Astrocyte of the cerebellum (primary cell): ENCODE results near the gene MTARC2.

ENCODE experiments used
- DNase-seq: peaks from one replicate; pipeline ENCODE4 v3.0.0-alpha.2; 2011; ENCODE audit warnings: low read depth
- H3K4me3 ChIP-seq: 2 replicates; pipeline ENCODE4 v1.5.1; 2011; ENCODE audit warnings: mild to moderate bottlenecking, low read depth, low read length, moderate library complexity
- in situ Hi-C: cut with HindIII; loops from 2 replicates; pipeline ENCODE4 v1.10.0; 2017; ENCODE audit warnings: low sequenced_read_pairs
- TF ChIP-seq, protein P1 (sequence below): IDR thresholded peaks from 2 replicates; pipeline ENCODE4 v1.5.1; 2012; ENCODE audit warnings: low read length, low read depth, moderate library complexity, mild to moderate bottlenecking; ENCODE audit errors: missing control alignments

MTARC2 gene

DNA sequence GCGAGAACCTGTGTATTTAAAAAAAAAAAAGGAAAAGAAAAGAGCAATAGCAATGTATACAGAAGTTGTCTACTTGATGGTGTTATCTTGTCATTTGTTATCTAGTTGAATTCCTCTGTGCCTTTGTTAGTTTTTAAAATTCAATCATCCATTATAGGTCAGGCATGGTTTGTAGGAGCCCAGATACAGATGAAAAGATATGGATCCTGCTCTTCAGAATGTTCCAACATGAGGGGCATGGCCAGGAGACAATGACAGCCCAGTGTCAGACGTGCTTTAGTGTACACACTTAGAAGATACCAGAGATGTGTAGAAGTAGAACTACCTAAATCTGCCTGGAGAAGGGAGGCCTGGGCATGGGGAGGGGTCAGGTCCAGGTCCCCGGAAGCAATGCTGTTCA is 16.6 kb downstream of the MTARC2 start:
- in situ Hi-C loops: no loop called here
- TF ChIP-seq, protein P1, sequence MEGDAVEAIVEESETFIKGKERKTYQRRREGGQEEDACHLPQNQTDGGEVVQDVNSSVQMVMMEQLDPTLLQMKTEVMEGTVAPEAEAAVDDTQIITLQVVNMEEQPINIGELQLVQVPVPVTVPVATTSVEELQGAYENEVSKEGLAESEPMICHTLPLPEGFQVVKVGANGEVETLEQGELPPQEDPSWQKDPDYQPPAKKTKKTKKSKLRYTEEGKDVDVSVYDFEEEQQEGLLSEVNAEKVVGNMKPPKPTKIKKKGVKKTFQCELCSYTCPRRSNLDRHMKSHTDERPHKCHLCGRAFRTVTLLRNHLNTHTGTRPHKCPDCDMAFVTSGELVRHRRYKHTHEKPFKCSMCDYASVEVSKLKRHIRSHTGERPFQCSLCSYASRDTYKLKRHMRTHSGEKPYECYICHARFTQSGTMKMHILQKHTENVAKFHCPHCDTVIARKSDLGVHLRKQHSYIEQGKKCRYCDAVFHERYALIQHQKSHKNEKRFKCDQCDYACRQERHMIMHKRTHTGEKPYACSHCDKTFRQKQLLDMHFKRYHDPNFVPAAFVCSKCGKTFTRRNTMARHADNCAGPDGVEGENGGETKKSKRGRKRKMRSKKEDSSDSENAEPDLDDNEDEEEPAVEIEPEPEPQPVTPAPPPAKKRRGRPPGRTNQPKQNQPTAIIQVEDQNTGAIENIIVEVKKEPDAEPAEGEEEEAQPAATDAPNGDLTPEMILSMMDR: no peak
- DNase-seq: no peak
- H3K4me3 ChIP-seq: no peak overlapping the region

DNA sequence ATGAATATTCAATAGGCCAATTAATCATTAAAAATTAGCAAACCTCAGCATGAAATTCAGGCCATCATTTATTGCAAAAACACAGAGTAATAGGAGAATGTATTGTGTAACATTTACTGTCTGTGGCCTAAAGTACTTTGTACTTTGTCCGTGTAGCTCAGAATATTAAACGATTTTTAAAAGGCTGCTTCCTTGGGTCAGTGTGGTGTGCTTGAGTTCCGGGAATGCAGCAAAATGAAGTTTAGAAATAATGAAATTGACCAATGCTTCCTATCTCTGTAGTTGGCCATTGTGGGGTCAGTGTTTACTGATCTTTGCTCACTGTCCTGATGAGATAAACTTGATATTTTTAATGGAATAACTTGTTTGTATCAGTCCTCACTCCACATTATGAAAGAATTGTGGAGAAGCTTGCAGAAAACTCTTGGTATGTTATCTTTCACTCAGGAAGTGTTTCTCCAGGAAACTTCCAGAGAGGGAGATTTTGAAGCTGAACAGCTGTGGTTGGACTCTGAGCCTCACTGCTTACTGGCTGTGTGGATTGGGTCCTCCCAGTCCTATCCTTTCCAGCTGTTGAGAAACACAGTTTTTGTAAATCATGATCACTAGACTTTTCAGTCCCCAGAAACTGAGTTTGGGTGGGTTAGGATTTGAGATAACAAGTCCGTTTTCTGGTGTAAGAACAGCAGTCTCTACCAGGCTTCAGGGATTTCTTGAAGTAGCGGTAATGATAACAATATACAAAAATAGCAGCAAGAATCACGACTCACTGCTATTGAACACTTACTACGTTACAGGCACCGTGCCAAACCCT is 19.4 kb downstream of the MTARC2 start:
- no peak for DNase-seq
- TF ChIP-seq, protein P1: no peak
- no peak overlapping the region for H3K4me3 ChIP-seq
- in situ Hi-C loops: no loop called here

DNA sequence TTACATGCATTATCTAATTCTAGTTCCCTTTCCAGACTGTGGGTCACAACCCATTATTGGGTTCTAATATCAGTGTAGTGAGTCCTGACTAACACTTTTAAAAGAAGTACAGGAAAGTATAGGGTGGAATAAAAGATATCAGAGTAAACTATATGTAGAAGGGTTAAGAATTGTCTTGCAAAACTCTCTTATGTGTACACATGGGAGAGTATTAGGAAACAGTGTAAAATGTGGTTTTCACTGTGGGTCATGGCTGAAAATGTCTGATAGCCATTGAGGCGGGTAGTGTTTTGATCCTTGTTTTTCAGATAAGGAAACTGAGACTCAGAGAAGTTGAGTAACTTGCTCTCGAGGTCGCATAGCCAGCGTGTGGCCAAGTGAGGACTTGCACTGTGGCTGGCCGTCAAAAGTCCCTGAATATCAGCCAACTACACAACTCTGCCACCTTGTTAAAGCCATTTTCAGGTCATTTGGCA is 20.0 kb downstream of the MTARC2 start:
- in situ Hi-C loops: no loop called here
- TF ChIP-seq, protein P1: no peak
- H3K4me3 ChIP-seq: no peak overlapping the region
- no peak for DNase-seq

DNA sequence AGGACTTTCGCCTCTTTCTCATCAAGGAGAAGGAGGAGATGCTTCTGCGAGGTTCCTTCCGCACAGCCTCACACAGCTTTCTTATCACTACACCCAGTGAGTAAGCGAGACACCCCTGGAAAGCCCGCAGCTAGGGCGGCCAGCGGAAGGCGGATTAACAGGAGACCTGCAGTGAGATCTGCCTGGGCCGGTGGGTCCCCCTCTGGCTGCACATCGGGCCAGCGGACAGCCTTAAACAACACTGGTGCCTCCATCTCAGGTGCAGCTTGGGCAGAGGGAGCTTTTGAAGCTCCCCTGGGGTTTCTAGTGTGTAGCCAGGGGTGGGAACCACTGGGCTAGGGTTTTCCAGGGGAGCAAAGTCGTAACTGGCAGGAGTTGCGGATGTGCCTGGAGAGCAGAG is 21.1 kb downstream of the MTARC2 start:
- in situ Hi-C loops: no loop called here
- TF ChIP-seq, protein P1: no peak
- no peak for DNase-seq

DNA sequence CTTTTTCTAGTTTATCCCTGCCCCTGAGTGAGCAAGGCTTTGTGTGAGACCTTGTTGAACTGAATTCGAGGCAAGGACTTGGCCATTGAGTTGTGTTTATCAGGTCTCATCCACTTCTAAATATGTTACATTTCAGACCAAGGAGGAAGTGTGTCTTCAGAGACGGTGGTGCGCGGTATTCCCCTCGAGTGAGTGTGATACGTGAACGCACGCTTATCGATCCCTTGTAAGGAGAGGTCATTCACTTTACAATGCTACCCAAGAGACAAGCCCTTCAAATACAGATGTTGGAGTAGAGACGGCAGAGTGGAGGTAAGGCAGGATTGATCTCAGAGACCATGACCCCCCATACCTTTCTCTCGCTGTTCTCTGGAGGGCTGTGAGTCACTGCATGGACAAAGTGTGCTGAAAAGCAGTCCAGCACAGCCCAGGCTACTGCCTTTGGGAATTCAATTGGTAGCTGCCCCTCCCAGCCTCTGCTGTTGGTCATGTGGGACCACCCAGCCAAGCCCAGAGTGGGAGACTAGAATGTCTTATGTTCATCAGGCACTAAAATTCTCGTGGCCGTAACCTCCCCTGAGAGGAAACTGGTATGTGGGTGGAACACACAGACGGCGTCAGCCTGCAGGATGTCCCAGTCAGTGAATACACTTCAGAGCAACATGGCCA is 22.3 kb downstream of the MTARC2 start:
- TF ChIP-seq, protein P1: no peak
- in situ Hi-C loops: no loop called here
- no peak for DNase-seq
- H3K4me3 ChIP-seq: no peak overlapping the region

More for the DNA sequence above, 21.1 kb downstream of the MTARC2 start:
- H3K4me3 ChIP-seq: no peak overlapping the region

DNA sequence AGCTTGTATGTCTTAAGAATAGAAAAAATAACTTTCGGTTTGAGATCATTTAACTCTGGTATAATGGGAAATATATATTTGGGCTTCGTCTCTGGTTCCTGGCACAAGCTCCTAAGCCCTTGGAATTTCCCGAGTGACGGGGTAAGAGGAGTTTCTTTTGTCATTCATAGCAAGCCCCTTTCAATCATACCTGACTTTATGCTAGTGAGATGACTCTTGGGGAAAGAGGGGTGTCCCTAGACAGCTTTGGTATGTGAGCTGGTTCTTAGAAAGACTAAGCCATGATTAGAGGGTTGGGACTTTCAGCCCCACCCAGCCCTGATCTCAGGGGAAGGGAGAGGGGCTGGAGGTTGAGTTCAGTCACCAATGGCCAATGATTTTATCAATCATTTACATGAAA is 24.7 kb downstream of the MTARC2 start:
- TF ChIP-seq, protein P1: no peak
- DNase-seq: no peak

More for the DNA sequence above, 24.7 kb downstream of the MTARC2 start:
- in situ Hi-C loops: no loop called here
- H3K4me3 ChIP-seq: no peak overlapping the region
